ENCODE measurements around the gene LRRC59. TPM values are rescaled to one million over a fixed set of nuclear protein-coding genes. Genes with fewer than 3 reads are reported as not detected.

LRRC59 gene
- total RNA-seq, 3 donors from 2014 or later (not counting 1 experiment from before 2014, with no cell fraction given): 55.6 to 62.7 (median 56.0) TPM

DNA sequence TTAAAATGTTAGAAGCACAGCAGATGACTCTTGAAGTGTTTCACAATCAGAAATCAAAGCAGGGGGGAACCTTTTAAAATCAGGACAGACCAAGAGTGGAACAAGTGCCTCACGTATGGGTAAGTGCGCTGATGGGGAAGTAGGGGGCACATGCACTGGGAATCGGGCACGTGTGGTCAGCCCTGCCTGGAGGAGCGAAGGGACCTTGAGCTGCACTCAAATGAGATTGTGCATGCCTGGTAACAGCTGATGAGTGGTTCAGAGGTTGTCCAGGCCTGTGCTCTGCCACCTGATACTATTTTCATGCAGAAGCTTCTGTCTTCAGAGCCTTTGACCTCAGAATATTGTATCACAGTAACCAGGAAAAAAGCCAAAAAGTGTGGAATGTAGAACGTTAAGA, 65.1 kb downstream of the LRRC59 start:
- Mint-ChIP-seq H3K36me3 (no peaks in the 10 kb centered on the region), H3K4me1 (peaks cover 7% of the 10 kb centered on the region in 2 donors), H3K4me3 (no peak overlapping the region), H3K9me3 (no peaks in the 10 kb centered on the region), H3K27me3 (ENCODE audit: low read depth in 2 of 2) (peaks cover 7 to 11% of the 10 kb centered on the region in 2 donors), H3K27ac (no peak overlapping the region)
- intact Hi-C loops (cut with micrococcal nuclease): no loop called here
- ATAC-seq (no peak), DNase-seq (no peak)
- Histone ChIP-seq H3K27ac (ENCODE audit: low read length) (no peak overlapping the region), H3K4me3 (ENCODE audit: low read length) (no peak overlapping the region), H3K9me3 (ENCODE audit: control insufficient read depth, insufficient read depth, low read length) (no peaks in the 10 kb centered on the region), H3K27me3 (ENCODE audit: control insufficient read depth, insufficient read depth, low read length) (no peaks in the 10 kb centered on the region), H3K4me1 (ENCODE audit: control insufficient read depth, insufficient read depth, low read length) (no peaks in the 10 kb centered on the region), H3K36me3 (ENCODE audit: control insufficient read depth, insufficient read depth, low read length) (no peaks in the 10 kb centered on the region)
- 72% methylated on average over 6 of the region's 6 CpGs for WGBS (ENCODE audit: insufficient coverage)
- TF ChIP-seq, protein P1, sequence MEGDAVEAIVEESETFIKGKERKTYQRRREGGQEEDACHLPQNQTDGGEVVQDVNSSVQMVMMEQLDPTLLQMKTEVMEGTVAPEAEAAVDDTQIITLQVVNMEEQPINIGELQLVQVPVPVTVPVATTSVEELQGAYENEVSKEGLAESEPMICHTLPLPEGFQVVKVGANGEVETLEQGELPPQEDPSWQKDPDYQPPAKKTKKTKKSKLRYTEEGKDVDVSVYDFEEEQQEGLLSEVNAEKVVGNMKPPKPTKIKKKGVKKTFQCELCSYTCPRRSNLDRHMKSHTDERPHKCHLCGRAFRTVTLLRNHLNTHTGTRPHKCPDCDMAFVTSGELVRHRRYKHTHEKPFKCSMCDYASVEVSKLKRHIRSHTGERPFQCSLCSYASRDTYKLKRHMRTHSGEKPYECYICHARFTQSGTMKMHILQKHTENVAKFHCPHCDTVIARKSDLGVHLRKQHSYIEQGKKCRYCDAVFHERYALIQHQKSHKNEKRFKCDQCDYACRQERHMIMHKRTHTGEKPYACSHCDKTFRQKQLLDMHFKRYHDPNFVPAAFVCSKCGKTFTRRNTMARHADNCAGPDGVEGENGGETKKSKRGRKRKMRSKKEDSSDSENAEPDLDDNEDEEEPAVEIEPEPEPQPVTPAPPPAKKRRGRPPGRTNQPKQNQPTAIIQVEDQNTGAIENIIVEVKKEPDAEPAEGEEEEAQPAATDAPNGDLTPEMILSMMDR (IDR thresholded peaks at IDR 0.05): no peak

Other genes starting within 250 kb of the LRRC59 start
- 100 to 1,000 TPM; 124 to 162 (median 135) TPM for gene PPP1R9B, start 246.8 kb downstream of the LRRC59 start, total RNA-seq
- gene SGCA, start 231.5 kb downstream of the LRRC59 start, total RNA-seq: not detected
- gene COL1A1, start 195.9 kb downstream of the LRRC59 start, total RNA-seq: 1 to 10 TPM; 2.3 to 7.5 (median 2.6) TPM
- gene TMEM92, start 123.1 kb downstream of the LRRC59 start, total RNA-seq: not detected
- 10 to 100 TPM; 16.3 to 25.4 (median 18.6) TPM for gene XYLT2, start 51.4 kb downstream of the LRRC59 start, total RNA-seq
- 10 to 100 TPM; 16.4 to 36.6 (median 31.3) TPM for gene MRPL27, start 24.3 kb downstream of the LRRC59 start, total RNA-seq
- 1 to 10 TPM; 2.4 to 3.2 (median 2.9) TPM for gene EME1, start 24.3 kb downstream of the LRRC59 start, total RNA-seq
- gene ACSF2, start 28.7 kb upstream of the LRRC59 start, total RNA-seq: 10 to 100 TPM; 24.2 to 40.6 (median 25.8) TPM
- gene CHAD, start 71.4 kb upstream of the LRRC59 start, total RNA-seq: under 1 TPM in 1 of 3 donors, not detected in 2; 0.60 TPM
- gene RSAD1, start 81.3 kb upstream of the LRRC59 start, total RNA-seq: 10 to 100 TPM; 49.0 to 71.3 (median 56.5) TPM
- 1 to 10 TPM in 1 of 3 donors, under 1 TPM in 2; 0.26 to 4.9 (median 0.70) TPM for gene MYCBPAP, start 110.9 kb upstream of the LRRC59 start, total RNA-seq
- not detected for gene EPN3, start 135.2 kb upstream of the LRRC59 start, total RNA-seq
- gene SPATA20, start 149.7 kb upstream of the LRRC59 start, total RNA-seq: 10 to 100 TPM; 30.7 to 45.5 (median 32.5) TPM
- gene CACNA1G, start 163.2 kb upstream of the LRRC59 start, total RNA-seq: not detected
- gene ABCC3, start 237.4 kb upstream of the LRRC59 start, total RNA-seq: 10 to 100 TPM in 1 of 3 donors, 1 to 10 TPM in 2; 1.6 to 13.2 (median 5.9) TPM